Pons (tissue), 1 donor: Measurements from ENCODE around the gene SERPINB2.
A peak's percentile ranks its signal among the peaks of the same experiment; 100 is the strongest.

ENCODE experiments used
- DNase-seq: peaks from one replicate; pipeline ENCODE4 v3.0.0-alpha.2; 2016; ENCODE audit warnings: low spot score

SERPINB2 gene, protein sequence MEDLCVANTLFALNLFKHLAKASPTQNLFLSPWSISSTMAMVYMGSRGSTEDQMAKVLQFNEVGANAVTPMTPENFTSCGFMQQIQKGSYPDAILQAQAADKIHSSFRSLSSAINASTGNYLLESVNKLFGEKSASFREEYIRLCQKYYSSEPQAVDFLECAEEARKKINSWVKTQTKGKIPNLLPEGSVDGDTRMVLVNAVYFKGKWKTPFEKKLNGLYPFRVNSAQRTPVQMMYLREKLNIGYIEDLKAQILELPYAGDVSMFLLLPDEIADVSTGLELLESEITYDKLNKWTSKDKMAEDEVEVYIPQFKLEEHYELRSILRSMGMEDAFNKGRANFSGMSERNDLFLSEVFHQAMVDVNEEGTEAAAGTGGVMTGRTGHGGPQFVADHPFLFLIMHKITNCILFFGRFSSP

GRCh38 chr18:63887424-63887823 lies at the start of gene SERPINB2:
TSS of gene SERPINB2 (plus strand) at chr18:63887705. CDS start at chr18:63891445, 3,740 bp downstream.
- no peak for DNase-seq

- no peak for DNase-seq
Measured at GRCh38 chr18:63843008-63843407, 44.5 kb upstream of the SERPINB2 start.

DNA sequence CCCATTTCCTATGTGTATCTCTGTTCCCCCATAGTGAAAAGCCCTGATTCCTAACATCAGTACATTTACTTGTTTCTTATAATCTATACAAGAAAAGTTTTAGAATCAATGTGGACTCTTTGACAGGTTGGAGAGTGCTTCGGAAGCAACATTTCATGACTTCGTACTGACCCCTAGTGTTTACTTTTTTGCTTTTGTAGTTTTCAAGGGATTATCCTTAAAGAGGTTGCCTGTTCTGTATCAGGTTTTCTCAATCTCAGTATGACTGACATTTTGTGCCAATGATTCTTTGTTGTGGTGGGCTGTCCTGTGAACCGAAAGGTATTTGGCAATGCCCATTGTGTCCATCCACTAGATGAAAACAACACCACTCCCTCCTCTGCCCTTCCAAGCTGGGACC lies 43.3 kb upstream of the SERPINB2 start:
- DNase-seq: peak; percentile 44

GRCh38 chr18:63848159-63848558 lies 39.3 kb upstream of the SERPINB2 start:
- peak; percentile 62 for DNase-seq

DNA sequence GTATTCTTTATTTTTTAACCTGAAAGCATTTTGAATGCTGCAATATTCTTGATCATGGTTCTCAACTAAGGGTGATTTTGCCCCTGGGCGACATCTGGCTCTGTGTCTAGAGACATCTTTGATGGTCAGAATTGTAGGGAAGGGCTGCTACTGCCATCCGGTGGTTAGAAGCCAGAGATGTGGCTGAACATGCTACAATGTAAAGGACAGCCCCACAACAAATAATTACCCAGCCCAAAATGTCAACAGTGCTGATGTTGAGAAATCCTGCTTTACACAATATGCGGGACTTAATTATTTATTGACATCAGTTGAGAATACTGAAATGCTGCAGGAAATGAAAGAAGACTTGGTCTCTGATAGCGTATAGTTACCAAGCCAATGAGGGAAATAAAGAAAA lies 37.5 kb upstream of the SERPINB2 start:
- peak; percentile 40 for DNase-seq

DNA sequence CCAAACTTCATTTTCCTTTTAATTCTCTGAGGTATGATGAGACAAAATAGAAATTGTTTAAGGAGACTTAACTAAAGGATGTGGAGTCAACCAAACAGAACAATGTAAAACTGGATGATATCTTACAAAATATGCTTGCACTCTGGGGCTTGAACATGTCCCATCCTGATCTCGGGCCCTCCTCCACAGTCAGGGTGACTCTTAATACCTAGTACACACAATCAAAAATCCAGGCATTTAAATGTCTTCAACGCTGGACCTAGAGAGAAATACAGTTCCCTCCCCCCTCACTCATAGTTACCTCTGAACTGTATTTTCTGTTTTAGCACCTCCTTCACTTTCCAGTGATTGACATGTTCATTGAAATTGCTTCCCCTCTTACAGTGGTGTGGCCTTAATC lies 36.9 kb upstream of the SERPINB2 start:
- no peak for DNase-seq

DNA sequence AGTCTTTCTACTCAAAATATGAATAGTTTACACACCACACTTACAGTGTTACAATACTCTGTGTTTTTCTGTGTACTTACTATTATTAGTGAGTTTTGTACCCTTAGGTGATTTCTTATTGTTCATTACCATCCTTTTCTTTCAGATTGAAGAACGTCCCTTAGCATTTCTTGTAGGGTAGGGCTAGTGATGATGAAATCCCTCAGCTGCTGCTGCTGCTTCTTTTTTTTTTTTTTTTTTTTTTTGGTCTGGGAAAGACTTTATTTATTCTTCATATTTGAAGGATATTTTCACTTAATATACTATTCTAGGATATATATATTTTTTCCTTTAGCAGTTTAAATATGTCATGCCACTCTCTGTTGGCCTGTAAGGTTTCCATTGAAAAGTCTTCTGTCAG lies 29.0 kb upstream of the SERPINB2 start:
- DNase-seq: no peak

DNA sequence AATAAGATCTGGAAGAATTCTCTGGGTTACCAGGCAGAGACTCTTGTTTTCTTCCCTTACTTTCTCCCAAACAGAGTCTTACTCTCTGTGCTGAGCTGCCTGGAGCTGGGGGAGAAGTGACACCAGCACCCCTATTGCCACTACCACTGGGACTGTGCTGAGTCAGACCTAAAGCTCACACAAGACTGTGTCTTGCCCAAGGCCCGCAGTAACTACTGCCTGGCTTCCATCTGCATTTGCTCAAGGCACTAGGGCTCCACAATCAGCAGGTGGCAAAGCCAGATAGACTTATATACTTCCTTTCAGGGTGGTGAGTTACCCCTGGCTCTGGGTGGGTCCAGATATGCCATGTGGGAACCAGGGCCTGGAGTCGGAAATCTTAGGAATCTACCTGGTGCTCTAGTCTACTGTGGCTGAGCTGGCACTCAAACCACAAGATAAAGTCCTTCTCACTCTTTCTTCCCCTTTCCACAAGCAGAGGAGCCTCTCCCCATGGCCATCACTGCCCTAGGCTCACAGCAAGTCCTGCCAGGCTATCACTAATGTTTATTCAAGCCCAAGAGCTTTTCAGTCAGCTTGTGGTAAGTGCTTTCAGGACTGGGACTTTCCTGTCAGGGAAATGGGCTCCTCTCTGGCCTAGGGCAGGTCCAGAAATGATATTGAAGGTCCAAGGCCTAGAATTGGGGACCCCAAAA lies 27.6 kb upstream of the SERPINB2 start:
- no peak for DNase-seq

DNA sequence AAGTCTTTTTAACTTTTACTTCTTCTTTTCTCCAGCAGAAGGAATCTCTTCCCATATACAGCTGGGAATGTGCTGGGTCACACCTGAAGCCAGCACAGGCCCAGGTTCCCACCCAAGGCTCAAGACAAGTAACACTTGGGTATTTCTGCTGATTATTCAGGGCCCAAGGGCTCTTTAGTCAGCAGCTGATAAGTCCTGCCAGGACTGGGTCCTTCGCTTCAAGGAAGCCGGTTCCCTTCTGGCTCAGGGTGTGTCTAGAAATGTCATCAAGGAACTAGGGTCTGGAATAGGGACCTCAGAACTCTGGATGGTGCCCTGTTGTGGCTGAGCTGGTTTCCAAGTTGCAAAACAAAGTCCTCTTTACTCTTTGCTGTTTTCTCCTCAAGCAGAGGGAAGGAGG lies 27.0 kb upstream of the SERPINB2 start:
- no peak for DNase-seq

DNA sequence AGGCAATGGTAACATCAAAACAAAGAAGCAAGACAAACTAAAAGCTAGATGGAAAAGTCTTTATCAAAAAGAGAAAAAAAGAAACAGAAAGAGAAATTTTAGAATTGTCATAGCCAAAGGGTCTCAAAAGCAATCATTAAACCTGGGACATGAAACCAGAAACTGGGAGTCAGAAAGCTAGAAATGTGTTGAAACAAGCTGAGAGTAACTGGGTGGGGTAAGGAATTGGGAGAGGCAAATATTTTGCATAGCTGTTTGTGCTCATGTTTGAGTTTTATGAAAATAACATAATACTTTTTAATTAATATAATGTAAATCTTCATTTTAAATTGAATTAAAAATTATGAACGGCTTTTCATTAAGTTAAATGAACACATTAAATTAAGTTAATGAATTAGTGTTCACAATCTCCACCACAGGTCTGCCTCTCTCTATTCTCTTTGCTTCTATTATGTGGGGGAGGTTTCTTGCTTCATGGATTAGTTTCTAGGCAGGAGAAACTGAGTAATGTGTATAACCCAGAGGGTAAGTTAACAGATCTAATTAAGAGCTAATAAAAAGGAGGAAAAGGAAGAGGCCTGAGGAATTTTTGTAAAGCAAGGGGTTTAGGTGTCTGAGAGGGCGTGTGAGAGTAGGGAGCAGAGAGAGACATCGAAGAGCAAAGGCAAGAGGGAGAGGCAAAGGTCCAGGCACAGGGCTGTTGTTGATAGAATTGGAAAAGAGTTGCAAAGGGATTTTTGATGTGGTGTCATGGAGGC lies 20.0 kb upstream of the SERPINB2 start:
- DNase-seq: no peak

- DNase-seq: no peak
Measured at GRCh38 chr18:63868546-63868945, 19.0 kb upstream of the SERPINB2 start.

GRCh38 chr18:63869374-63869773 lies 18.1 kb upstream of the SERPINB2 start:
- DNase-seq: no peak

DNA sequence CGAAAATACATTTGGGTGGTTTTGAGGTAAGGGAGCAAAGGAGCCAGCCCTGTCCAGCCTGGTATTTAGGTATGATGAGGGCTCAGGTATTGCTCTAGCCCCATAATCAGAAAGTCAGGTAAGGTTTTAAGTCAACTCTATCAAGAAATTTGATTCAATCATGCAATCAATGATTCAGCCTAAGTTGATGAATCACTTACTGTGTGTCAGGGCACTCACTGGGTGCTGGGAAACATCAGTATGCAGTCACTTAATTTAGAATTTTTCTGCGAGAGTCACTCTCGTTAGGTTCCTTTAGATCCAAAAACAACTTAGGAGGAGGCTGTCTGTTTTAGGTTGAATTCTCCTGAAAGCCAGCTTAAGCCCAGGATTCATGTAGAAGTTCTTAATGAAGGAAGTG lies 17.7 kb upstream of the SERPINB2 start:
- DNase-seq: no peak

DNA sequence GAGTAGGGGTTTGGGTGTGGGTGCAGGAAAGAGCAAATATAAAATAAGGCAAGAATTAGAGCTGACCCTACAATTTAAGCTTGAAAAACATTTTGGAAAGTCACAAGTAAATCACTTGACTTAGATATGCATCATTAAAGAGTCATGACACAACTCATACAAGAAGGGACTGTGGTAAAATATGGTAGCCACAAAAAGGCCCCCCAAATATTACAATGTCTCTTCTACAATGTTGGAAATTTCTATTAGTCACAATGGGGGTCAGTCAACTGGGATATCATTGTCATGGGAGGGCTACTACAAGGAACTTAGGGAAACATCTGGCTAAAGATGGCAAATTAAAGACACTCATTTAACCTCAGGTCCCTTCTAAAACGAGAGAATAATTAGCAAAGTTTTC lies 15.7 kb upstream of the SERPINB2 start:
- DNase-seq: no peak

- DNase-seq: no peak
Measured at GRCh38 chr18:63872586-63872985, 14.9 kb upstream of the SERPINB2 start.

DNA sequence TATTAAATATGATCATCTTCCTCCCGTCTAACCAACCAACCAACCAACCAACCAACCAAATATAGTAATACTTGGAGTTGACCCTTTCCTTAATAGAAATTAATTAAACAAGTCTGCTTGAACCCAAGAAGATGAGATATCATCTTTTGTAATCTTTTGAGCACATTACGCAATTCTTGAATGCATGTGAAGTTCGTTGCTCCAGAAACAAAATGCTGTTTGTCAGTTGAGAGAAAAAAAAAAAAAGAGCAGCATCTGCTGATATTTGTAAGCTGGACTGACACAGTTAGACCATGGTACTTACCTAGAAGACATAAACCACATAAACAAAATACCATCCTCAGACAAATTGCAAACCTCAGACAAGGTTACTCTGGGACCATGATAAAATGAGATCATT lies 9.2 kb upstream of the SERPINB2 start:
- DNase-seq: no peak

GRCh38 chr18:63878925-63879324 lies 8.6 kb upstream of the SERPINB2 start:
- DNase-seq: no peak

- no peak for DNase-seq
Measured at GRCh38 chr18:63879709-63880108, 7.8 kb upstream of the SERPINB2 start.

- DNase-seq: no peak
Measured at GRCh38 chr18:63881851-63882250, 5.7 kb upstream of the SERPINB2 start.

- DNase-seq: no peak
Measured at GRCh38 chr18:63882333-63883141, 5.0 kb upstream of the SERPINB2 start.

DNA sequence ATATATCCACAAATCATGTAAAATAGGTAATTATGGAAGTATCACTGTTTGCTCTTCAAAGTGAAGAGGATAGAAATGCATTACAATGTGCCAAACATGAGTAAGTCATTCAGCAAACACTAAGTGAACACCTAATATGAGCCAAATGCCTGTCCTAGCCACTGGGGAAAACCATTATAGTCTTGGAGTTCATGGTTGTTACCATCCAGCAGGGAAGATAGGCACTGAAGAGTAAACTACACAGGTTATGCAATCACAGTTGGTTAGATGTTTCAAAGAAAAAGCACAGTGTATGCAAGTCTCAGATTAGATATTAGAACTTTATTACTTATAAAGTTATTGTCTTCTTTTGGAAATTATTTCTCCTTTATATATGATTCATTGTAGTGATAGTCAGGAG lies 3.9 kb upstream of the SERPINB2 start:
- no peak for DNase-seq
